Fibroblast of gingiva (primary cell): Measurements from ENCODE around the gene EPB41L1.

Experiments
- DNase-seq: peaks from one replicate; pipeline ENCODE4 v3.0.0-alpha.2; 2011; ENCODE audit warnings: low read depth

Gene EPB41L1

DNA sequence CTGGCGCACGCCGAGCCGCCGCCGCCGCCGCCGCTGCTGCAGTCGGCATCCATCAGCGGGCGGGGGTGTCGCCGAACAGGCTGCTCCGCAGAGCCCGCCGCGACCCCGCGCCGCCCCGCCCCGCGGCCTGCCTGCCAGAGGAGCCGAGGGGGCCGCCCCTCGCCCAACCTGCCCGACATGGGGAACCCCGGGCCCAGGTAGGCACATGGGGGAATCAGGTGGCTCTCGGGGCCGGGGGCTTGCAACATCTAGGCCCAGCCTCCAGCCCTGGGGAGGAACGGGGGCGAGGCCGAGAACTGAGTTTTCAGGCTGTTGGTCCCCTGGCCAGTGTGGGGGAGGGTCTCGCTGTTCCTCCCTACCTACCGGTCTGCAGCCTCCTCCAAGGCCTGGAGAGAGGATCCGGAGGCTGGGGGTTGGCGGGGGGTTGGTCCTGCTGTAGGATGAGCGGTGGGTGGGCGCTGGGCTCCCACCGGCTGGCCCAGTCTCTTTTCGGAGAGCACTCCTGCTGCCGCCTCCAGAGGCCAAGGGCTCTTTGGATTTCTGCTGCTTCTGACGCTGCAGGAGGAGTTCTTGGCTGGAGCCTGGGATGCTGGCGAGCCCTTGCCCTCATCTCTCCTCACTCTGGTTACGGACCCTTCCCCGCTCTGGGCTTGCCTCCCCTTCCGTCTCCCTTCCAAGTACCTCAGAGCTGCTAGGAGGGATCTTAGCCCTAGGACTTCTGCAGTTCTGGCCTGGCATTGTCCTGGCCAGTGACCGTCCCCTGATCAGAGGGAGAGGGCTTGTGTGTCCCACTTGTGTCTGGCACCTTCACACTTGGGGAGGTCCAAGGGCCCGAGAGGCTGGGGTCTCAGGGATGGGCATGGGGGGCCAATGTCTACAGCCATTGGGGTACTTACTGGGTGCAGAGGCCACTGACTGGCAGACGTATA lies at the start of gene EPB41L1:
Gene EPB41L1 (plus strand): TSS at position 41 of the 929 bp plus-strand sequence. CDS start 19,038 bp downstream, outside the sequence.
- no peak for DNase-seq

DNA sequence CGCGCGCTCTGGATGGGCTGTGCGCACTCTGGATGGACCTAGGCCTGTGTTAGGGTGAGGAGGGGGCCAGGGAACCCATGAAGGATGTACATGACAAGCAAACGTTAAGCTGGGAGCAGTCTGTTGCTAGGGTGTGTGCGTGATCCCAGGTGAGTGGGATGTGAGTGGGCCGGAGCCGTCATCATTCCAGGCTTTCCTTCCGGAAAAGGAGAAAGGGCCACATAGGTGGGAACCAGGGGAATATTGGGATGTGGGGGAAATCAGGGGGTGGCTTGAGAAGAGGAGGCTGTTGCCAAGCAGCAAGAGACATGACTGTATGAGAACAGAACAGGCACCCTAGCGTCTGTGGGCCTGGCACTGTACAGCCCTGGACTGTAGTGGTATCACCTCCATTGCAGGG lies 49.7 kb upstream of the EPB41L1 start:
- DNase-seq: no peak

DNA sequence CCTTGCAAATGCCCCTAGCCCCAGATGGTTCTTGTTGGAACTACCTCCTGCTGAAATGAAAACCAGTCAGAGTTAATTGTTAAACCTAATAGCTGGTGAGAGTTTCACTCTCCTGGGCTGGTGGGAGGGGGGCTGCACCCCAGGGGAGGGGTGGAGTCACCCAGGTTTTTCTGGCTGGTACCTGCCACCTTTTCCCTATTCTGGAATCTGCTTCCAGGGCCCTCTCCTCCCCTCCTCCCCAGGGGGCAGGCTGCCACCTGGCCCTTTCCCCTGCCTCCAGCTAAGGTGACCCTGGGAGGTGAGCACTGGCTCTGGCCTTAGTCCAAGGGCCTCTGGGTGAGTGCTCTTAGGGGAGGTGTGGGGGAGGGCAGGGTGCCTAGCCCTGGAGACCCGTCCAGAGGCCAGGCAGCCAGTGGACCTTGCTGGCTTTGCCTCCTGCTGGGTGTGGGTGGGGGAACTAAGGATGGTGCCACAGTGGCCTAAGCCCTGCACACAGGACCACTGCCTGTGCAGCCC lies 48.8 kb upstream of the EPB41L1 start:
- no peak for DNase-seq

DNA sequence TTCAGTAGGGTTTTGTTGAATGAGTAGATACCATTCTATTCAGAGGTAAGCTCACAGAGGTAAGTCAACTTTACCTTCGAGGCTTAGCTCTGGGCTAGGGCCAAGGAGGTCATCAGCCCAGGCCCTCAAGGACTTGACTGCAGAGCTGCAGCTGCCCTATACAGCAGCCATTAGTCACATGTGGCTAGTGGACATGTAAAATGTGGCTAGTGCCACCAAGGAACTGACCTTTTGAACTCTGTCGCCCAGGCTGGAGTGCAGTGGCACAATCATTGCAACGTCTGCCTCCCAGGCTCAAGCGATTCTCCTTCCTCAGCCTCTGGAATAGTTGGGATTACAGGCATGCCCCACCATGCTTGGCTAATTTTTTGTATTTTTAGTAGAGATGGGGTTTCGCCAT lies 47.9 kb upstream of the EPB41L1 start:
- DNase-seq: no peak

DNA sequence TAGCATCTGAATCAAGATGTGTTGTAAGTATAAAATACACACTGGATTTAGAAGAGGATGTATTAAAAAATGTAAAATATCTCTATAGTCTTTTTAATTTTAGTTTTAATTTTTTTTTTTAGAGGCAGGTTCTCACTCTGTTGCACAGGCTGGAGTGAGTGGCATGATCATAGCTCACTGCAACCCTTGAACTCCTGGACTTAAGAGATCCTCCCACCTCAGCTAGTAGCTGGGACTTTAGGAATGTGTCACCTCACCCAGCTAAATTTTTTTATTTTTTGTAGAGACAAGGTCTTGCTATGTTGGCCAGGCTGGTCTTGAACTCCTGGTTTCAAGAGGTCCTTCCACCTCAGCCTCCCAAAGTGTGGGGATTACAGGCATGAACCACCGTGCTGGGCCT lies 46.7 kb upstream of the EPB41L1 start:
- DNase-seq: no peak

DNA sequence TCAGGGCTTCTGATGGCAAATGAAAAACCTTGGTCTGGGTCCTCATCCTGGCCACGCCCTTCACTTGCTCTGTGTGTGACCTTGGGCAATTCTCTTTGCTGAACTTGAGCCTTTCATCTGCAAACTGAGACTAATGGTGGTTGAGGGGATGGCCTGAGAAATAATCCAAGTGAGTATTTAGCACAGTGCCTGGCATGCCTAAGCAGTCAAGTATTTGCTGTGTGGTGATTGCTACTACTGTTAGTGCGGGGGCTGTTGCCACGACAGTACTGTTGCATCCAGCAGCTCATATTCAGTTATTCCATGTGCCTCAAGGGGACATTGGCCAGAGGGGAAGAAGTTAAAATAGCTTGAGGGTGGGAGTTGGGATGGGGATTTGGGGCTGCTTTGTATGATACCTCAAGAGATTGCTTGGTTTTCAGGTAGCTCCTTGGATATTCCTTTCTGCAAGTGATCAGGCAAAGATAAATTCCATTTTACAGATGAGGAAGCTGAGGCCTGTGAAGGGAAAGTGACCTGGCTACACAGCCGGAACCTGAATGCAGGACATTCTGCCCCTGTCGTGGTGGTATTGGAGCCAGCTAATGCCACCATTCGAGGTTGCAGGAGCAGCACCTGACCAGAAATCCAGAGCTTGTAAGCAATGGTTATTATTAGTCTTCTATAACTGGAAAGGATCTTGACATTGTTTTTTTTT lies 45.1 kb upstream of the EPB41L1 start:
- no peak for DNase-seq

DNA sequence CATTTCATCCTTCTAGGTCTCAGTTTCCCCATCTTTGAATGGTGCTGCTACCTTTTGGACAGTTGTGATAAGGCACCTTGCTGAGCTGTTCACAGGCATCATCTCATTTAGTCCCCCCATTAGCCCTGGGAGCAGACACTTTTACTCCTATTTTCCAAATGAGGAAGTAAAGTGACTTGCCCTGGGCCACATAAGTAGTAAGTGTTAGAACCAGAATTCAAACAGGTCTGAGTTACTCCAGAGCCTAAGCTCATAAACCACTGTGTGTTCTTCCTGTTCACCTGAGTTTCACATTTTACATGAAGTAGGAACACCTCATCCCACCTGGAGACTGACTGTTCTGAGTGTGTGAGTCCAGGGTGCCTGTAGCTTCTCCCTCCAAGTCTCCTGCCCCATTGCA lies 43.5 kb upstream of the EPB41L1 start:
- DNase-seq: no peak

DNA sequence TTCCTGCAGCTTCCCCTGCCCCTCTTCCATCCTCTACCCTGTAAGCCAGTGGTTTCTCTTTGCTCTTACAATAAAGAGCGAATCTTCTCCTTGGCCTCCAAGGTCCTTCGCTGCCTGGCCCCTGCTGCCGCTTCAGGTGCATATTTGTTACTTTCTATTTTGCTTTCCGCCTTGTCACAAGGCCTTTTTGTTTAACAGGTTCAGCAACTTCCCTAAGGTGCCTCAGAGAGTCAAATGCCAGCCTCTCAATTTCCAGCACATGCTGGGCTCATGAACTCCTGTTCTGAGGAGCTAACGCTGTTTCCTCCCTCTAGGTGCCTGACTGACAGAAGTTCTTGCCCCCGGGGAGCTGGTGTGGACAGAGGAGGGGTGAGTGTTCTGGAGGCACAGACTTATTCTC lies 42.4 kb upstream of the EPB41L1 start:
- DNase-seq: no peak

DNA sequence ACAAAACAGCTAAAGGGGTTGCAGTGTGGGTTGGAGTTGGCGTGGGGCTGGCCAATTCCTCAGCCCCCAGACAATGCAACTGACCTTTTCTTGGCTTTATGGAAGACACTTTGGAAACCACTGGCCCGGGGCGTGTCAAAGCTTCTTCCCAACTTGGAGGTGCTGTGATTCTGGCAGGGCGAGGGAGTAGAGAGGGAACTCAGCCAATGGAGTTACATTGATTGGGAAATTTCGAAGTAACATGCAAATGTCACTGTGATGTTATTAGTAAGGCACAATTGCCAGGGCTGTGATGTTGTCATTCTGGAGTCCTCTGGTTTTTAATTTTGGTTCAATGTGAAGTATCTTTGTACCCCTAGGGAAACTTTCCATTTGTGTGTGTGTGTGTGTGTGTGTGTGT lies 41.5 kb upstream of the EPB41L1 start:
- no peak for DNase-seq

DNA sequence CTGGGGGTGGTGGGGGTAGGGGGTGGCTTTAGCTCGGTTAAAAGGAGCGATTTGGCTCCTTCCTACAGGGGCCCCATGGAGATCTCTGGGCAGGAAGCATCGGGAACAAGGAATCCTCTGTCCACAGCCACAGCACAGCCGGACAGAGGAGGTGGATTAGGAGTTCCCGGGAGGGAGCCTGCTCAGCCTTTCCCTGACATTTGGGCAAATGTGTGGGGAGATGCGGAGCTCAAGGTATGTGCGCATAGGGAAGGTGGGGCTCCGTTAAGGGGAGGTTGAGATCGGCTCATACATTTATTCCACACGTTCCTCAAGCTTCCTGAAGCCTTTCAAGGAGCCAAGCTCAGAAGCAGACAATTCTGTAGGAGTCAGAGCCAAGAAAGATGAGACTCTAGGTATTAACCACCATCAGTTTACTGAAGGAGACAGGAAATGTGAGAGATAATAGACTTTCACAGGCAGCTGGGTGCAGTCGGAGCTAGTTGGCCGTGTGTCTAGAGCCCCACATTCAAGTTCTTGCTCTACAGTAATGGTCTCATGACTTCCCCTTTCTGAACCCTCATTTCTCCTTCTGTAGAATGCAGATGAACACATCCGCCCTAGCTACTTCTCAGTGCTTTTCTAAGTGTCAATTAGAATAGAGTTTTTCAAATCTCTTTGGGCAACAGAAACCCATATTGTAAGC lies 40.8 kb upstream of the EPB41L1 start:
- no peak for DNase-seq

DNA sequence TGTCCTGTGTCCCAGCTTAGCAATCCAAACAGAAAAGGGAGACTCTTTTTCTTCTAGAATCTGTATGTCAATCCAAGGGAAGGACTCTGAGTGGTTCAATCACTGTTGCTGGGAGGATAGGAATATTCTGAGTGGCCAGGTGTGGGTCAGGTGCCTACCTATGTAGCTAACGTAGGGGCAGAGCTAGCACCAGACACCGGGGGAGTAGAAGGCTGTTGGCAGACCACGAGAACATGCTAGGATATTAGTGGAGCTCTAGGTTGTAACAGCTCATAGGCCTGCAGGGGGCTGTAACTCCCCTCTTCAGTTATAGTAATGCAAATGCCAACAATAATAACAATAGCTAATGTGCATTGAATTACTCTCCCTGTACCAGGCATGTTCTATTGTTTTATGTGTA lies 39.8 kb upstream of the EPB41L1 start:
- DNase-seq: no peak

DNA sequence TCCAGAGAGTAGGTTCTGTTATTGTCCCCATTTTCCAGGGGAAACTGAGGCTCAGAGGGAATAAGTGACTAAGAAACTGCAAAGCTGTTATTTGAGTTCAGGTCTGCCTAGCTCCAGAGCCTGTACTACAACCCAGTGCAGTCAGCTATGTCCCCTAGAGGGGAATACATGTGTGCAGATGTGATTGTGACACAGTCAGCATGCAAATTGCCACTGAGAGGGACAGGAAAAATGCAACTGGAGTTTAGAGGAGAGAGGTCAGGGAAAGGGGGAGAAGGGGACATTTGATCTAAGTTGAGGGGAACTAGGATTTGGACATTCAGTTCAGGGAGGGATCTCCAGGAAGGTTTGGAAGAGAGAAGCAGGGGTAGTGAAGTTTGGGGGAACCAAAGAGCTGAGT lies 38.6 kb upstream of the EPB41L1 start:
- DNase-seq: no peak

DNA sequence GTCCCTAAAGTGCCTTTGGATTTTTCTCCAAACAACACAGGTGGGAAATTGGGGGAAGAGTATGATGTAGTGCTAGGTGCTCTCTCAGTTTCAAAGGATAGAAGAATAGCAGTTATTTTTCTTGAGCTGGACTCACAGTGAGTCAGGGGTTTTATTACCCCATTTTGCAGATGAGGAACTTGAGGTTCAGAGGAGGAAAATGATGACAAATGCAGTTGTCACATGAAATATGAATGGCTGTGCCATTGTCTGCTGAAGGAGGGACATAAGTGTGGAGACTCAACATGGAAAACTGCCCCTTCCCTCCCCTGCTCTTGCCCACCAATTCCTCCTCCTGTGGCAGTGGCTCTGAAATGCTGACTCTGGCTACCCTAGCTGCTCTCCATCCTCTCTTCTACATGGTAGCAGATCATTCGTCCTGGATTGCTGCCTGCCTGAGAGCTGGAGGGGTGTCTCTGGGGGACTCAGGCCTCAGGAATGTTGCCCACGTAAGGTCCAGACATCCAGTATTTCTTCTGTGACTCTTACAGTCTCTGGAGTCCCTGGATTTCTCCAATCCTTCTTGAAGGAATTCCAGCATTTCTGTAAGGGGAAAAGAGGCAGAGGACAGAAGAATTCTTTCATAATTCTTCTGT lies 37.6 kb upstream of the EPB41L1 start:
- peak; percentile 34 for DNase-seq

DNA sequence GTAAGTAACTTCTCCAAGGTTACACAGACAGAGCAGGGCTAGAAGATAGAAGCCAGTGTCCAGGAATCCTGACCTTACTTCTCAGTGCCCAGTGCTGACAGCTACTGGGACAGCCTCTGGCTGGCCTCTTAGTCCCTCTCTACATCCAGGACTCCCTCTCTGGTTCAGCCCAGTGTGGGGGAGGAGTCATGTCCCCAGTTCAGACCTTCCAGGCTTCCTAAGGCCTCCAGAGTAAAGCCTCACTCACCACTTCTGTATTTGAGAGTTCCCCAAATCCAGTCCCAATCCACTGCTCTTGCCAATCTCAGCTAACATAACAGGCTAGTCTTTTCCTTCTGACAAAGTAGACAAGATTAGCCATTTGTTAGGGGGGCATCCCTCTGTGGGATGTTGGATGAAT lies 36.9 kb upstream of the EPB41L1 start:
- DNase-seq: no peak

DNA sequence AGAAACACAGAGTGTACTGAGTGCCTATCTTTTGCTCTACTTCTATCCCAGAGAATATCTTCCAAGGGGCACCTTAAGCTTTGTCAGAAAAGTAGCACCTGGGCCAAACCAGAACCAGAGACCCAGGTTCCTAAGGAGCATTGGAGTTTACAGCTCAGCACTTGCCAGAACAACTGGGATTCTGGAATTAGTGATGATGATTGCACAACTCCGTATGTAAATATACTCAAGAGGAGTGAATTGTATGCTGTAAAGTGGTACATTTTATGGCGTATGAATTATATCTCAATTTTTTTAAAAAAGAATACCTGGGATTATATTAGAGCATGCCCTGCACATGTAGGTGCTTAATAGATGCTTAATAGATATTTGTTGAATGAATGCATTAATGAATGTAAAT lies 36.2 kb upstream of the EPB41L1 start:
- DNase-seq: no peak

DNA sequence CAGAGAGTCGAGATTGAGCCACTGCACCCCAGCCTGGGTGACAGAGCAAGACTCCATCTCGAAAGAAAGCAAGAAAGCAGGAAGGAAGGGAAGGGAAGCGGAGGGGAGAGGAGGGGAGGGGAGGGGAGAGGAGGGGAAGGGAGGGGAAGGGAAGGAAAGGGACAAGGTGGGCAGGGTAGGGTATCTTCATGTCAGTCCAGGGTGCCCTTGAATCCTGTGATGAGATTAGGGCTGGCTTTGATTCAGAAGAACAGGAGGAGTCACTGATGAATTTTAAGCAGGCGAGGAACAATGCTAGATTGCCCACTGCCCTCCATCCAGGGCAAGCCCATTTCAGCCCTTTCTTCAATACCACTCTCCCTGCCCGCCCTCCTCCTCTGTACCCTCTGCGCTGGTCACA lies 35.0 kb upstream of the EPB41L1 start:
- DNase-seq: no peak

DNA sequence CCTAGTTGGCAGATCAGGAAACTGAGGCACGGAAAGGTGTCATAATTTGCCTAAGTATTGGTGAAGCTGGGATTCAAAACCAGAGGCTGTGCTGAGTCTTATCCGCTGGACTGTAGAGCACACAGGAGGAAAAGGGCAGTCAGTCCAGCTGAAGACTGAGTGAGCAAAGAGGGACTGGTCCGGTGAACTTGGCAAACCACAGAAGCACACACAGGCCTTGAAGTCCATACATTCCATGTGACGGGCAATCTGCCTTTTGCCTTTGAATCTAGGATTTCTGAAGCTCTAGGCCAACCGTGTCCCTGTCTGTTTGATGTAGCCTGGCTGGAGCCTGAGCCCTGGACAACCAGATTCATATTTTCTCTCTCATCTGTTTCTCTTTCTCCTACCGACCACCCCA lies 34.3 kb upstream of the EPB41L1 start:
- DNase-seq: no peak

DNA sequence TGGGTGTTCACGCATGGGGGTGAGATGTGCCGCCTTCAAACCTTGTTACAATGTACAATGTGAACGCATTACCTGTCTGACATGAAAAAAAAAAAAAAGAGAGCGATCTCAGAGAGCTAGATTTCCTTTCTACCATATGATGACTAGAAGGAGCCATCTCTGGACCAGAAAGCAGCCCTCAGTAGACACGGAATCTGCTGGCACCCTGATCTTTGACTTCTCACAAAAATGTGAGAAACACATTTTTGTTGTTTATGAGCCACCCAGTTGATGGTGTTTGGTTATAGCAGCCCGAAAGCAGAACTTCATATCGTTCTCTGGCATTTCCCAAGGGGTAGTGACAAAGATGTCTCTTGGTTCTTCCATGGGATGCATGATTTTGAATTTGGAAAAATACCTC lies 33.5 kb upstream of the EPB41L1 start:
- DNase-seq: no peak

DNA sequence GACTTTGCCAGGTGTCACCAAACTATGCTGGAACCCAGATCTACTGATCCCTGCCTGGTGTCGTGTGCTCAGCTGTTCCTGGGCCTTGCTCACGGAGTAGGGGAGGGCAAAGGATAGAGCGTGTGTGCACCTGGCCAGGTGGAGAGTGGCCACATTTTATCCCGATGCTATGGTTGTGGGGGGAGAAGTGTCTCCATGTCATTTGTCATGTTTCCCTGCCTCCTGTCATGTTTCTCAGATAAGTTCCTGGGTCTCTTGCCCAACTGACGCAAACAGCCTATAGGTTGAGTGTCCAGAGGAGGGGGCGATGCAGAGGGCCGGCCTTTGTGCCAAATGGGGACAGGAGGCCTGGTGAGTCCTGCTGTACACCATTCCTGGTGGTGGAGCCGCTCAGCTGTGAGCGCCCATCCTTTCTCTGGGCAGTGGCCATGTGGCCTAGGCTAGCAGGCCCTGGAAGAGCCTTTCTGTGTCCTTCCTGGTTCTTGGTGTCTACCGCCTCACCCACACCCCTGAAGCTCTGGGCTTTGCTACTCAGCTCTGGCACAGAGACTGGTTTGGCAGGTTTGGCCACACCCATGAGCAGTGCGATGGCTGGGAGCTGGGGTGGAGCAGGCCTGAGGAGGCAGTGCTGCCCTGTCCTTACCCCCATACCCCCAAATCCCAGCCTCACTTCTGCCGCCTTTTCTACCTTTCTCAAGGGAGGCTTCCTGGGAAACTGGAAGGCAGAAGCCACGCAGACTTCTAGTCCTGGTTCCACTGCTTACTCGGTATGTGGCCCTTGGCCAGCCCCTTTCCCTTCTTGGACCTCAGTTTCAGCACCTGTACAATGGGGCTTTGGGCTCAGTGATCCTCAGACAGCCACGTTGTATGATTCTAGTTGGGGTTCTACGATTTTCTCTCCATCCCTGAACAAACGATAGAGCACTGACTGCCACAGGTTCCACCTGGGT lies 32.3 kb upstream of the EPB41L1 start:
- DNase-seq: no peak

DNA sequence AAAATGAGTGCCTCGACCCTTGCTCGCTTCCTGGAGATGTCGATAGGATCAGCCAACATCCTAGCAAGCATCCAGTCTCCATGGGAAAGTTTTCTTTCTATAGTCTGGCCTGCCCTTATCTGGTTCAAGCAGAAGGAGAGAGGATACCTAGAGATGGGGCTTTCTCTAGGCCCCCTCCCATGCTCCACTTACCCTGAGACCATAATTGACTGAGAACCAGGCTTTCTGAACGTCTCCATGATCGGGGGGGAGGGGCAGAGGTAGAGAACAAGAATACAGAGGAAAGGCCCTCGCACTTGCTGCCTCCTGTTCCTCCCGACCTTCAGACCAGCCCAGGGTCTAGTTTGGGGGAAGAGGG lies 31.6 kb upstream of the EPB41L1 start:
- DNase-seq: no peak

DNA sequence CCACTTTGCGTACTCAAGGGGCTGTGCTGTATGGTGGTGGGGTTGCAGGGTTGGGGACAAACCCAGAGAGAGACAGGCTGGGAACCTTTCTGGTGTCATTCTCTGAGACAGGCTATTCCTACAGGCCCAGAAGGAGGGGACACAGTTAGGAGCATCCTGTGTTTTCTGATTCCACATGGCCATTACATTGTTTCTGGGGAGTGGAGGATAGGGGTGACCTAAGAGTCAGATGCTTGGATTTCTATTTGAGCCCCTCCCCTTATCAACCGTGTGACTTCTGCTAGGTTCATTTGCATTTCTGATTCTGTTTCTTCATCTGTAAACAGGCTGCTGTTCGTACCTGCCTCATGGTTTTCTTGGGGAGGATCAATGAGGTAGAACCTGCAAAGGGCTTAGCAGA lies 29.4 kb upstream of the EPB41L1 start:
- DNase-seq: no peak
